HUES64 (cell line): ENCODE results near the gene PLA2G6.

Source experiments
- H3K27ac ChIP-seq: 2 replicates; pipeline ENCODE4 v1.7.0; 2013; ENCODE audit warnings: low read depth, low read length, inconsistent platforms
- H3K27me3 ChIP-seq: 2 replicates; pipeline ENCODE4 v1.6.1; 2013; ENCODE audit warnings: mild to moderate bottlenecking, low read length; ENCODE audit not compliant: insufficient read depth
- H3K36me3 ChIP-seq: 2 replicates; pipeline ENCODE4 v1.6.1; 2013; ENCODE audit warnings: mild to moderate bottlenecking, low read length; ENCODE audit not compliant: insufficient read depth
- H3K4me1 ChIP-seq: 2 replicates; pipeline ENCODE4 v1.6.1; 2013; ENCODE audit warnings: mild to moderate bottlenecking, low read length, moderate library complexity; ENCODE audit not compliant: insufficient read depth
- H3K4me3 ChIP-seq: 2 replicates; pipeline ENCODE4 v1.5.1; 2013; ENCODE audit warnings: mild to moderate bottlenecking, low read length, moderate library complexity
- H3K9ac ChIP-seq: 2 replicates; pipeline ENCODE4 v1.6.1; 2013; ENCODE audit warnings: mild to moderate bottlenecking, low read depth, low read length
- H3K9me3 ChIP-seq: 2 replicates; pipeline ENCODE4 v1.6.1; 2013; ENCODE audit warnings: low read depth, low read length; ENCODE audit not compliant: insufficient read depth
- WGBS: fragments of 150-250, 120-280 bp; methylation state at CpG from one replicate; pipeline ENCODE4 v1.1.7; 2013; ENCODE audit warnings: missing lambda C conversion rate; 5-methylcytosine and 5-hydroxymethylcytosine counted together

Gene PLA2G6

DNA sequence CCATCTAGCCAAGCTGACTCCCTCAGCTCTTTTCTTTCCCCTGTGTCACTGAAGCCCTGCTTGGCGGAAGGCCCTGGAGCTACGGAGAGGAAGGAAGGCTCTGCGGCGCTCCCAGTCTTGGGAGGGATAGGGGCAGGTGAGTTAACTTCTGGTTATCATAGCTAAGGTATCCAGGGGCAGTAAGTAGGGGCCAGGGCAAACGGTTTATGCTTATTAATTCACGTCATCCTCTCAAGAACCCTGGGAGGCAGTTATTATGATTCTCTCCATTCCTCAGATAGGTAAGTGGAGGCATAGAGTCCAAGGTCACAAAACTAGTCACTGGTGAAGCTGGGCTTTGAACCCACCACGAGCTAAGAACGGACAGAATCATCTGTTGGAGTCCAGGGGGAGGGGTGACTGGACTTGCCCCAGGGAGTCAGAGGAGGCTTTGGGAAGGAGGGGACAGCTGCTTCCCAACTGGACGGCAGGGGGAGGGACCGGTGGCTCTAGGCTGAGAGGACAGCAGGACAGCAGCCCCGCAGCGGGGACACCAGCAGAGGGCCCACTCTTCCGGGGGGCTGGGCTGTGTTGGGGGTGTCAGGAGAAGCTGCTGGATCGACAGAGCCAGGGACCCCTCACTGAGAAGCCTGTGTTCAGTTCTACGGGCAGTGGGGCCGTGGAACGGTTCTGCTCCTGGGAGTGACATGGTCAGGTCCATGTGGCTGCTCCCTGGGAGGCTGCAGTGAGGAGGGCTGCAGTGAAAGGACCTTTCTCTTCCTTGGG lies 74.6 kb downstream of the PLA2G6 start:
- 78% methylated on average over 17 of the region's 17 CpGs for WGBS
- no peak overlapping the region for H3K4me3 ChIP-seq
- no peaks in the 10 kb centered on the region for H3K36me3 ChIP-seq
- H3K27ac ChIP-seq, result no peak overlapping the region
- no peak overlapping the region for H3K9ac ChIP-seq
- no peaks in the 10 kb centered on the region; the same call in 1 of the 2 replicates for H3K4me1 ChIP-seq
- peaks cover 2% of the 10 kb centered on the region; the same call in 1 of the 2 replicates for H3K27me3 ChIP-seq
- no peaks in the 10 kb centered on the region for H3K9me3 ChIP-seq

- H3K4me1 ChIP-seq, result no peaks in the 10 kb centered on the region
- H3K9me3 ChIP-seq, result no peaks in the 10 kb centered on the region
- WGBS, result 79% methylated on average over 6 of the region's 6 CpGs
- H3K4me3 ChIP-seq, result no peak overlapping the region
- H3K27ac ChIP-seq, result no peak overlapping the region
- H3K27me3 ChIP-seq, result no peaks in the 10 kb centered on the region
- H3K9ac ChIP-seq, result no peak overlapping the region
- no peaks in the 10 kb centered on the region for H3K36me3 ChIP-seq
These were observed 77.5 kb downstream of the PLA2G6 start for GRCh38 chr22:38104084-38104483.

GRCh38 chr22:38103641-38104040 lies 78.0 kb downstream of the PLA2G6 start:
- Histone ChIP-seq H3K9me3 (no peaks in the 10 kb centered on the region), H3K4me3 (no peak overlapping the region), H3K27me3 (no peaks in the 10 kb centered on the region), H3K36me3 (no peaks in the 10 kb centered on the region), H3K9ac (no peak overlapping the region), H3K4me1 (no peaks in the 10 kb centered on the region), H3K27ac (no peak overlapping the region)
- 90% methylated on average over 6 of the region's 8 CpGs for WGBS

DNA sequence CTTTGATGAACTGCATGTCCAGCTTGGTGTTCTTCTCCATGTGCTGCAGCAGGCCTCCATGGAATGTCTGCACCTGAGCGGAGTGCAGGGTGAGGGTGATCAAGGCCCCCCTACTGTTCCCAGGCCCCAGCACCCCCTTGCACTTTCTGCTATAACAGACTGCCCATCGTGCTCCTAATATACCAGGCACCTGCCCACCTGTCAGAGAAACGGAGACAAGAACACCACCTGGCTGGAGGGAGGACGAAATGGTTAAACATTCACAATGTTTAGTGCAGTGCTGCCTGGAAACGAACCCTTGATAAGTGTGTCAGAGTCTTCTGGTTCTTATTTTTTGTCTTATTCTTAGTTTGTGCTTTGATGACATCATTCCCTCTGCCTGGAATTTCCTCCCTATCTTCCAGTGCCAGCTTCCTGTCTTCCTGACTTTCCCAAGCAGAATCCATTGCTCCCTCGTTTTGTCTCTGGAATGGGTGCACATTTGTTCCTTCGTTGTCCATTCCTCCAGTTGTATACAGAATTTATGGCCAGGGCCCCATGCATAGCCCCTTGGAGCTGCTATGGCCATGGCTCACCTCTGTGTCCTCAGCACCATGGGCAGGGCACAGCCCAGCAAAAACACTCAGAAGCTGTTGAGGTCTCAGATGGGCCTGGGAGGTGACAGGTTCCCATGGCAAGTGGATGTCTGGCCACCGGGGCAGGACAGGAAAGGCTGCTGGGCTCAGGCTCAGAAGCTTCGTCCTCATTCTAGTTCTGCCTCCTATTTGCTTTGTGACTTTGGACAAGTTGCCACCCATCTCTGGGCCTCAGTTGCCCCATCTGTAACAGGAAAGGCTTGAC lies 83.0 kb downstream of the PLA2G6 start:
- Histone ChIP-seq H3K4me1 (peaks cover 12% of the 10 kb centered on the region; the same call in 1 of the 2 replicates), H3K36me3 (no peaks in the 10 kb centered on the region), H3K9ac (no peak overlapping the region), H3K9me3 (no peaks in the 10 kb centered on the region), H3K4me3 (no peak overlapping the region; the same call in 1 of the 2 replicates), H3K27ac (no peak overlapping the region), H3K27me3 (no peaks in the 10 kb centered on the region)
- 86% methylated on average over 9 of the region's 9 CpGs for WGBS

GRCh38 chr22:38097557-38098409 lies 83.8 kb downstream of the PLA2G6 start:
- Histone ChIP-seq H3K27me3 (no peaks in the 10 kb centered on the region), H3K4me1 (peaks cover 12% of the 10 kb centered on the region; the same call in 1 of the 2 replicates), H3K9ac (peak overlapping the region; percentile 12), H3K9me3 (no peaks in the 10 kb centered on the region), H3K27ac (peak overlapping the region; percentile 43; the same call in 1 of the 2 replicates), H3K4me3 (peak overlapping the region; percentile 44), H3K36me3 (no peaks in the 10 kb centered on the region)
- 6% methylated on average over 24 of the region's 32 CpGs for WGBS

DNA sequence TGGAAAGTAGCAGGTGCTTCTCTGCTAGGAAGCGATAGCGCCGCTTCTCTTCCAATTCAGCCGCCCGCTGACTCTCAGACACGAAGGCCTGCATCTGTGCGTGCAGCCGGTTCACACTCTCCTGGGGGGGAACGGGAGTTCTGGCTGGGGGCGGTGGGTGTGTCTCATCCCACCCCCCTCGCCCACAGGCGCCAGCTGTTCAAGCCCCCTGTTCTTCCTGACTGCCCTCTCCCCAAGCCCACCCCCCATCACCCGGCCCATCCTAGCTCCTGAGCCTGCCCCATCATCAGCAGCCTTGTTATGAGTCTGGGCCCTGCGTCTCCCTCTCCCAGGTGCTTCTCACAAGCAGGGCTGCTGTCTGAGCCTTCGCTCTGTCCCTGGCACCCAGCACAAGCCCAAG lies 84.6 kb downstream of the PLA2G6 start:
- Histone ChIP-seq H3K4me3 (peak overlapping the region; percentile 44), H3K9ac (peak overlapping the region; percentile 46)

GRCh38 chr22:38089474-38089851 lies 92.2 kb downstream of the PLA2G6 start:
- no peak overlapping the region for H3K9ac ChIP-seq
- H3K27ac ChIP-seq, result no peak overlapping the region
- H3K36me3 ChIP-seq, result no peaks in the 10 kb centered on the region
- no peaks in the 10 kb centered on the region for H3K27me3 ChIP-seq
- H3K9me3 ChIP-seq, result no peaks in the 10 kb centered on the region
- WGBS, result 83% methylated on average over 34 of the region's 34 CpGs
- H3K4me1 ChIP-seq, result peaks cover 3% of the 10 kb centered on the region
- peak overlapping the region; percentile 35 for H3K4me3 ChIP-seq

More for the DNA sequence above, 84.6 kb downstream of the PLA2G6 start:
- H3K9me3 ChIP-seq, result no peaks in the 10 kb centered on the region
- H3K27me3 ChIP-seq, result no peaks in the 10 kb centered on the region
- H3K4me1 ChIP-seq, result peaks cover 12% of the 10 kb centered on the region; the same call in 1 of the 2 replicates
- H3K27ac ChIP-seq, result peak overlapping the region; percentile 43; the same call in 1 of the 2 replicates
- no peaks in the 10 kb centered on the region for H3K36me3 ChIP-seq
- 22% methylated on average over 15 of the region's 15 CpGs for WGBS

- no peaks in the 10 kb centered on the region for H3K27me3 ChIP-seq
- H3K9ac ChIP-seq, result peak overlapping the region; percentile 26; the same call in 1 of the 2 replicates
- no peaks in the 10 kb centered on the region for H3K36me3 ChIP-seq
- H3K4me1 ChIP-seq, result peaks cover 8% of the 10 kb centered on the region
- H3K4me3 ChIP-seq, result peak overlapping the region; percentile 35; the same call in 1 of the 2 replicates
- H3K9me3 ChIP-seq, result no peaks in the 10 kb centered on the region
- WGBS, result 71% methylated on average over 79 of the region's 85 CpGs
- no peak overlapping the region for H3K27ac ChIP-seq
These were observed 92.8 kb downstream of the PLA2G6 start for GRCh38 chr22:38088629-38089473.

DNA sequence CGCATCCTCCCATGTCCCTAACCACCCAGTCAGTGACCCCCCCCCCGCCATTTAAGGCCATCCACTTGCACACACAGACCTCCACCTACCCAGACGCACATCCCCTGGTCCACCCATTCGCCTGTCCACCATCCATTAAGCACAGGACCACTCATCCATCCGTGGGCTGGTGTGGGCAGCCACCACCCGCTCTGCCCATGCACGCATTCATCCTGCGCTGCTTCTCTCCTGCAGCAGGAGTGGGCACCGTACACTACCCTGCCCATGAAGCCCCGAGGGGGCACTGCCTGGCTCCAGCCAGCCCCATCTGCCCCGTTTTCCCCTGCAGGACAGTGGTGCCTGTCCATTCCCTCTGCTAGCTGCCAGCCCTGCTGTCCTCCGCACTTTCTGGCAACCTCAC lies 93.8 kb downstream of the PLA2G6 start:
- H3K9me3 ChIP-seq, result no peaks in the 10 kb centered on the region

GRCh38 chr22:38086942-38087341 lies 94.7 kb downstream of the PLA2G6 start:
- Histone ChIP-seq H3K9ac (no peak overlapping the region), H3K27ac (no peak overlapping the region), H3K4me1 (peaks cover 15% of the 10 kb centered on the region), H3K4me3 (no peak overlapping the region), H3K36me3 (no peaks in the 10 kb centered on the region), H3K27me3 (peaks cover 7% of the 10 kb centered on the region), H3K9me3 (no peaks in the 10 kb centered on the region)
- WGBS, result 95% methylated on average over 13 of the region's 13 CpGs

More for the DNA sequence above, 93.8 kb downstream of the PLA2G6 start:
- Histone ChIP-seq H3K4me3 (no peak overlapping the region), H3K27me3 (no peaks in the 10 kb centered on the region; the same call in 1 of the 2 replicates), H3K9ac (no peak overlapping the region), H3K27ac (no peak overlapping the region), H3K36me3 (no peaks in the 10 kb centered on the region), H3K4me1 (peaks cover 14% of the 10 kb centered on the region)
- WGBS, result 95% methylated on average over 12 of the region's 12 CpGs
